ENCODE measurements around the gene DEPDC1.

The DEPDC1 gene

DNA sequence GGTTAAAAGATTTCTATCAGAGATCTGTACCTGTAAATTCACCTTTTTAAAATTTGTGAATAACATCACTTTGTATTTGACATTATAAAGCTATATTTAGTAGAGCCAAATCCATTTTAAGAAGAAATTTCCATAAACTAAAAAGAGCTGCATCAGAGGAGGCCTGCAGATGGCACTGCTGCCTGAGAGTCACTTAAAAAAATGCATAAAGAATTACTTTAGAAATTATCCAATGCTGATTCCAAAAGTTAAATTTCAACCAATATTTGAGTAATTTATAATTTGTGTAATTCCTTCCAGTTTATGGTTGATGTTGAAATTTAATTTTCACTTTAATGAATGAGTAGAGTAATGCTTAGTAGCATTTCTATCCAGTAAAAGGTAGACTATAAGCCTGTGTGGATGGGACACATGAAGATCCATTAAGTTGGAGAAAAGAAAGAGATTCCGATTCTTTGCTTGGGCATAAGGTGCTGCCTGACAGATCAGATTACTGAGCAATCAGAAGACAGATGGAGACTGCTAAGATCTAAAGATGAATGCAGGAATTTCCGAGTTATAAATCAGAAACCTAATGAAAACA, 26.4 kb downstream of the DEPDC1 start:
- peak; percentile 69 for DNase-seq

GRCh38 chr1:68464891-68465290, 32.0 kb downstream of the DEPDC1 start:
- DNase-seq: no peak

GRCh38 chr1:68460935-68461334, 35.9 kb downstream of the DEPDC1 start:
- DNase-seq: no peak

DNA sequence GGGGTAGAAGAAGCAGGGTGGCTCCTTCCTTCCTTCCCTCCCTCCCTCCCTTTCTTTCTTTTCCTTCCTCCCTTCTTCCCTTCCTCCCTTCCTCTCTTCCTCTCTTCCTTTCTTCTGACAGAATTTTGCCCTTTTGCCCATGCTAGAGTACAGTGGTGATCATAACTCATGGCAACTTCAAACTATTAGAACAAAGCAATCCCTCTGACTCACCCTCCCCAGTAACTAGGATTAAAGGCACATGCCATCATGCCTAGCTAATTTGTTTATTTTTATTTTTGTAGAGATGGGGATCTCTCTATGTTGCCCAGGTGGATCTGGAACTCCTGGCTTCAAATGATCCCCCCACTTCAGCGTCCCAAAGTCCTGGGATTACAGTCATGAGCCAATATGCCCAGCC, 37.1 kb downstream of the DEPDC1 start:
- DNase-seq: no peak

DNA sequence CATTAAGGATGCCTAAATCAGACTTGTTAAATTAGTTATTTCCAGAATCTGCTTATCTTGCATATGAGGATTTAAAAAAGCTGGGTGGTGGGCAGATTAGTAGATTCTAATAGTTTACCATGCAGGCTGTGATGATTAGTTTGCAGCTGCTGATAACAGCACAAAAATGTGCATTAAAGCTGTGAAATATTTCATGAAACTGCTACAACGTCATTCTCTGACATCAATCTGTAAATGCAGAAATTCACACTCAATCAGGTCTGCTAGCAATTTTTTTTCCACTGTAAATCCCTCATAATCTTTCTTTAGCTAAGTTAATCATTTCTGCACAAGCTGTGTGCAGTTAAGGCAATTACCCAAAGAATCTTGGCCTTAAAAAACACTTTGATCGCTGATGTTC, 37.8 kb downstream of the DEPDC1 start:
- DNase-seq: no peak

DNA sequence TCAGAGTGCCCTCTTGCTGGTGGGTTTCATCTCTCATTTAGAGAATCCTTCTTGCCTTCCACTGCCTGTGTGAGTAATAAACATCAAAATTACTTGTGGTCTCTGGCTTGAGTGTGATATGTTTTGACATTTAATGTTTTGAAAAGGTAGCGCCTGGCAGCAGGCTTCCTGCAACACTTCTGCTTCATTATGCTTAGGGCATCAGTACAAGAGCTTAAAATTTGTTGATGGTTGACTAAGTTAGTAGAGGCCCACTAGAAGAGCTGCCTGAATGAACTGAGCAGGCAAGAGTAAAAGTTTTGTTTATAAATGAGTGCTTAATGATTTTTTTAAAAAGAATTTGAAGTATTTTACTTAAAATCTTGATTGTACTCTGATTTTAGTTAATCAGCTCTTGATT, 40.7 kb downstream of the DEPDC1 start:
- no peak for DNase-seq

GRCh38 chr1:68454534-68454933, 42.3 kb downstream of the DEPDC1 start:
- peak; percentile 34 for DNase-seq

GRCh38 chr1:68453060-68453670, 43.7 kb downstream of the DEPDC1 start:
- DNase-seq: no peak

DNA sequence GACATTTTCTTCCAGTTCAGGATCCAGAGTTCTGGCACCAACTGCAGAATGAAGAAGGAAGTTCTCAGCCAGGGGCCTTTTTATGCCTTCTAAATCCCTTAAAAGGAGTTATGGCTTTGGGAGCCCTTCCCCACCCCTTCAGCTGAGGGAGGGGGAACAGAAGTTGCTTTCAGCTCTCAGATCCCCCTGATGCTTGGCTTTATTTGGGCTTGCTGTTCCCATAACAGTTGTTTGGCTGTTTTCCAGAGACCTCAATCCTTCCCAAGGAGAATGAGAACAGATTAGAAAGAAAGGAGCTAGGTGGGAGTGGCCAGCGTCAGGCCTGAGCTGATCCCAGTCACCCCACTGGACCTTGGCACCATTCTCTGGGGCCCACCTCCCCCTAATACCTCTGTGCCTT, 47.0 kb downstream of the DEPDC1 start, which contains the start of gene RPE65:
Gene RPE65, minus strand, starts transcription at position 54 of the 400 bp plus-strand sequence. Its CDS starts 49 bp downstream, at position 5.
- DNase-seq: no peak

- no peak for DNase-seq
Observed at GRCh38 chr1:68448365-68448764, 48.5 kb downstream of the DEPDC1 start.

DNA sequence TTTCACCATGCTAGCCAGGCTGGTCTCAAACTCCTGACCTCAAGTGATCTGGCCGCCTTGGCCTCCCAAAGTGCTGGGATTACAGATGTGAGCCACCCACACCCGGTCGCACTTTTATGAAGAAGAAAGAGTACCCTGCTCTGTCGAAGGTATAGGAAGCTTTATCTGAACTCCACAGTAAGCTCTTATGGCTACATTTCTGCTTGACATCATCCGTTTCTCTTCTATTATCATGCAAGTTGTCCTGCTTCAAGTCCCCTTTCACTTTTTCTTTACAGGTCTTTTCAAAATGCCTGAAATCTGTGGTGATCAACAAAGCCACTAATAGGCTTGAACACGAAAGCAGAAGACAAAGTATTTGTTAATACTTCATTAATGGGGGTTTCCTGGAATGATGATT, 51.2 kb downstream of the DEPDC1 start:
- DNase-seq: no peak

GRCh38 chr1:68442822-68443556, 53.9 kb downstream of the DEPDC1 start:
- peak; percentile 82 for DNase-seq

DNA sequence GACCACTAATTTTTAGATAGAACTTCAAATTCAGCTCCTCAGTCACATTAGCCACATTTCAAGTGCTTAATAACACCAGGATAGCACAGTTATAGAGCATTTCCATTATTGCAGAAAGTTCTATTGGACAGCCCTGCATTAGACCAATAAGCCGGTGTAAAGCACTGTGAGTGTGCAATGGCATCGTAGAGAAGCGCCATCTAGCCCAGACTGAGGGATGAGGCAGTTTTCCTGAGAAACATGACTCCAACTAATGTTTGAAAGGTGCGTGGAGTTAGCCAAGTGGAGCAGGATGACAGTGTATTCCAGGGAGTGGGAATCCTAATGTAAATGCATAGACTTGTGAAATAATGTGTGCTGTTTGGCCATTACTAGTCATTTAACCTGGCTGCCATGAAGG, 54.9 kb downstream of the DEPDC1 start:
- DNase-seq: no peak

GRCh38 chr1:68438310-68438709, 58.6 kb downstream of the DEPDC1 start:
- no peak for DNase-seq

- DNase-seq: no peak
Observed at GRCh38 chr1:68433395-68433794, 63.5 kb downstream of the DEPDC1 start.

DNA sequence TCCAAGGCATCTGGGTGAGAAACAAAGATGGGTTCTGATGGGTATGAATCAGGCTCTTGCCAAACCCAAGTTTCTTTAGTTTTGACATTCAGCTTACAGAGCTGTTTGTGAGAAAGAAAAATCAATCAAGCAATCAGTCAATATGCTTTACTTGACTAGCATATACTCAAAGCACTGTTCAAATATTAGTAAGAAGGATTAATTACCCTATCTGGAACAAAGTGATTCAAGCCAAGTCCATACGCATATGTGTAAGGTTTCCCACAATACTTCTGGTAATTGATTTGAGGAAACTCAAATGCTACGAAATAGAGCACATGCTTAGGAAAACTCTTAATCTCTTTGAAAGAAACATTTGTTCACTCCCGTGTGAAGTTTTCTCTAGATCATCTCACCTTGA, 65.8 kb downstream of the DEPDC1 start:
- no peak for DNase-seq

GRCh38 chr1:68429233-68429808, 67.6 kb downstream of the DEPDC1 start:
- no peak for DNase-seq

DNA sequence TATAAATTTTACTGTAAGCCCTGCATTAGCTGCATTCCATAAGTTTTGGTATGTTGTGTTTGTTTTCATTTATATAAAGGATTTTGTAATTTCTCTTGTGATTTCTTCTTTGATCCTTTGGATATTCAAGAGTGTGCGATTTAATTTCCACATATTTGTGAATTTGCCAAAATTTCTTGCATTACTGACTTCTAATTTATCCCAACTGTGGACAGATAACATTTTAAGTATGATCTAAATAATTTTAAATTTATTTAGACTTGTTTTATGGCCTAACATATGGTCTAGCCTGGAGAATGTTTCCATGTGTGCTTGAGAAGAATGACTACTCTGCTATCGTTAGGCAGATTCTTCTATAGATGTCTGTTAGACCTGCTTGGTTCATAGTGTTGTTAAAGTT, 70.3 kb downstream of the DEPDC1 start:
- no peak for DNase-seq
